WERI-Rb-1 (cell line): ENCODE data around the gene PKNOX2.

ENCODE experiments used
- DNase-seq: peaks from one replicate; pipeline ENCODE4 v3.0.0-alpha.2; 2020
- H3K27ac ChIP-seq: fragments of 250-450 bp; sonication (Bioruptor Pico); 2 replicates; pipeline ENCODE4 v1.5.1; 2020; ENCODE audit warnings: mild to moderate bottlenecking, moderate library complexity
- H3K27me3 ChIP-seq: fragments of 250-450 bp; sonication (Bioruptor Pico); 2 replicates; pipeline ENCODE4 v1.5.1; 2021; ENCODE audit warnings: mild to moderate bottlenecking, low read depth, moderate library complexity; ENCODE audit not compliant: insufficient read depth, severe bottlenecking
- H3K36me3 ChIP-seq: fragments of 250-450 bp; sonication (Bioruptor Pico); 2 replicates; pipeline ENCODE4 v1.5.1; 2020; ENCODE audit warnings: mild to moderate bottlenecking, moderate library complexity
- H3K4me3 ChIP-seq: 2 replicates; pipeline ENCODE4 v1.5.1; 2011; ENCODE audit warnings: low read depth, mild to moderate bottlenecking, control low read depth, low read length
- H3K9me3 ChIP-seq: fragments of 250-450 bp; sonication (Bioruptor Pico); 2 replicates; pipeline ENCODE4 v1.5.1; 2021; ENCODE audit warnings: mild to moderate bottlenecking, moderate library complexity; ENCODE audit not compliant: severe bottlenecking
- TF ChIP-seq, protein P1 (sequence below): IDR thresholded peaks from 2 replicates; pipeline ENCODE4 v1.5.1; 2011; ENCODE audit warnings: low read depth, mild to moderate bottlenecking, control low read depth, inconsistent platforms, low read length

The PKNOX2 gene

DNA sequence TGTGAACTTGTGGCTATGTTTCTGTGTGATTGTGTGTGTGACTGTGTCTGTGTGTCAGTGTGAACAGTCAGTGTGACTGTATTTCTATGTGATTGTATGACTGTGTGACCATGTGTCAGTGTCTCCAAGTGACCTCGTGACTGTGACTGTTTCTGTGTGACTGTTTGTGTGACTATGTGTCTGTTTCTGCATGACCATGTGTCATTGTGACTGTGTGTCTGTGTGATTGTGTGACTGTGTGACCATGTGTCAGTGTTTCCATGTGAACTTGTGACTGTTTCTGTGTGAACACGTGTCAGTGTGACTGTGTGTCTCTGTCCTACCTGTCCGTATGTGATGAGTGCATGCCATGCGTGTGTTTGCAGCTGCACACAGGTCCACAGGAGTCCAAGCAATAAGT lies 8.8 kb upstream of the PKNOX2 start:
- Histone ChIP-seq H3K27me3 (no peaks in the 10 kb centered on the region), H3K36me3 (no peaks in the 10 kb centered on the region), H3K27ac (no peak overlapping the region), H3K4me3 (no peak overlapping the region), H3K9me3 (no peaks in the 10 kb centered on the region)
- TF ChIP-seq, protein P1, sequence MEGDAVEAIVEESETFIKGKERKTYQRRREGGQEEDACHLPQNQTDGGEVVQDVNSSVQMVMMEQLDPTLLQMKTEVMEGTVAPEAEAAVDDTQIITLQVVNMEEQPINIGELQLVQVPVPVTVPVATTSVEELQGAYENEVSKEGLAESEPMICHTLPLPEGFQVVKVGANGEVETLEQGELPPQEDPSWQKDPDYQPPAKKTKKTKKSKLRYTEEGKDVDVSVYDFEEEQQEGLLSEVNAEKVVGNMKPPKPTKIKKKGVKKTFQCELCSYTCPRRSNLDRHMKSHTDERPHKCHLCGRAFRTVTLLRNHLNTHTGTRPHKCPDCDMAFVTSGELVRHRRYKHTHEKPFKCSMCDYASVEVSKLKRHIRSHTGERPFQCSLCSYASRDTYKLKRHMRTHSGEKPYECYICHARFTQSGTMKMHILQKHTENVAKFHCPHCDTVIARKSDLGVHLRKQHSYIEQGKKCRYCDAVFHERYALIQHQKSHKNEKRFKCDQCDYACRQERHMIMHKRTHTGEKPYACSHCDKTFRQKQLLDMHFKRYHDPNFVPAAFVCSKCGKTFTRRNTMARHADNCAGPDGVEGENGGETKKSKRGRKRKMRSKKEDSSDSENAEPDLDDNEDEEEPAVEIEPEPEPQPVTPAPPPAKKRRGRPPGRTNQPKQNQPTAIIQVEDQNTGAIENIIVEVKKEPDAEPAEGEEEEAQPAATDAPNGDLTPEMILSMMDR, result no peak
- no peak for DNase-seq

DNA sequence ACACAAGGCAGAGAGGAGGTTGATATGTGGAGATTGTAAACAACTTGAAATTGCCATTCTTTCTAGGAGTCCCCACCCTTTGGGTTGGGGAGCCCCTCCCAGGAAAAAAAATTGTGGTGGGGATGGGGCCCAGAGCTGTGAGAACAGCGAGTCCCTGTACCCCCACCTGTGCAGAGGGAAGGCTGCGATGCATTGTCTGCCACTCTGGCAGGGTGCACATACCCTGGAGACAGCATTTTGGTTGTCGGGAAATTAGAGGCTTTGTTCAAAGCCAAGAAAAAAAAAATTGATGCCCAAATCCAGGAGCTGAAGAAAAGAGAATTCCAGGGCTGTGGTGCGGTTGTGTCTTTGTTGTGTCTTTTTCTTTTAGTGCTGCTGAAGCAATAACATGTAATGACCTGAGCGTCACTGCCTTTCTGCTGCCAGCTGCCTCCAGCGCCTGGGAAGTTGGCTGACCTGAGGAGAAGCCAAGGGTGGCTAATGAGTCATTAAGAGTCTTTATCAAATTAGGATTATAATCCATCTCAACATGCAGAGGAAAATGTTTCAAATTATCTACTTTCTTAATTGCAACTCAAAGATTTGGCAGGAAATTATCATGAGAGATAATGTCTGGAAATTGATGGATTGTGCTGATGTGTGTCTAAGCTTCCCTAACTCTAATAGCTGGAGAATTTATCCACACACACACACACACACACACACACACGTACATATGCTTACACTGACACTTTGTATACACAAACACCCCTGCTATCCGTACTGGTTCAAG lies 8.0 kb upstream of the PKNOX2 start:
- DNase-seq, result no peak
- TF ChIP-seq, protein P1, result no peak
- Histone ChIP-seq H3K4me3 (no peak overlapping the region), H3K9me3 (no peaks in the 10 kb centered on the region), H3K36me3 (no peaks in the 10 kb centered on the region), H3K27ac (no peak overlapping the region), H3K27me3 (no peaks in the 10 kb centered on the region)

DNA sequence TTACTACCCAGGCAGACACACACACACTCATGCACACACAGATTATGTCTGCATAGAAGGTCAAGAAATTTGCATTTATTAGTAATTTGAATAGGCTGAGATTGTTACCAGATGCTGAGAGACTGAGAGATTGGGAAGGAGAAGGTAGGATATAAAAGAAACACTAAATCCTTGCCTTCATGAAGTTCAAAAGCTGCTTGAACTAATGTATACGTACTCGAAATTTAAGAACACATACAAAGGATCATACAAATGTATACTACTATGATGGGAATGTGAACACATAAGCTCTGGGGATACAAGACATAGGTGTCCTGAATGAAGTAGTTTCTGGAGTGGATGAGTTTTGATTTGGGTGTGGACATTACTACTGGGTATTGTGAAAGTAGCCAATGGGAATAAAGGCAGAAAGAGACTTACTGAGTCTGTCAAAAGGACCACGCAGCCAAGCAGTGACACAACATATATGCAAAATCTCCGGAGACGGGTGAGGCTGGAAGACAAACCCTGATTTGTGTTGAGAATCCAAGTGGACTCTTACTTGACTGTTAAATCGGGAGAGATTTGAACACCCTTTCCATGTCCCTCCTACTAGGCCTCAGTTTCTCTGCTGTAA lies 7.3 kb upstream of the PKNOX2 start:
- no peak for DNase-seq

DNA sequence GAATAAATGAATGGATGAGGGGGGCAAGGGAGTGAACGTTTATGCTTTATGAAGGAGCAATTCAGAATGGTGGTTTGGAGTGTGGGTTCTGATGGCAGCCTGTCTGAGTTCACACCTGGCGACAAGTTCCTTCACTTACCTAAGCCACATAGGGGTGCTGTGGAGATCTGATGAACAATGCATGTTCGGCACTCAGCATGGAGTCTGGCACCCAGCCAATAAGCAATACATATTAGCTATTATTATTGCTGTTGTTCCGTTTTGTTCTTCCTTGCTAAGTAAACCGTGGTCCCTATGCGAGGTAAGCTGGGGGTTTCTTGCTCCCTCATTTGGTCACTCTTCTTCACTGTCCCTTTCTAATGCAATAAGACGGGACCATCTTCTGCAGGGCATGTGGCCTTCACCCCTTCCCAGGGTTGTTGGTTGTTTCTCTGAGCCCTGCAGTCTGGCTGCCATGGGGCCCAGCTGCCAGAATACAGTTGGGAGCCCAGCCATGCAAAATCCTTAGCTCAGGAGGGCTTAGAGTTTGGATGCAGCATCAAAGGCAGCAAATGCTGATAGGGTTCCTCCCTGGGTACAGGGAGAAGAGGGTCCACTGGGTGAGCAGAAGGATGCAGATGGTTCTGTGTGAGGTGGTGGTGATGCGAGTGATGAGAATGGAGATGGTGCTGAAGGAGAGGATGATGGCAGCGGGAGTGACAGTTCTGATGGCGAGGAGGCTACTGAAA lies 6.4 kb upstream of the PKNOX2 start:
- TF ChIP-seq, protein P1, result no peak
- Histone ChIP-seq H3K27me3 (no peaks in the 10 kb centered on the region), H3K9me3 (no peaks in the 10 kb centered on the region), H3K4me3 (no peak overlapping the region), H3K27ac (no peak overlapping the region), H3K36me3 (no peaks in the 10 kb centered on the region)
- no peak for DNase-seq

More for the DNA sequence above, 7.3 kb upstream of the PKNOX2 start:
- H3K36me3 ChIP-seq, result no peaks in the 10 kb centered on the region
- no peak overlapping the region for H3K27ac ChIP-seq
- no peaks in the 10 kb centered on the region for H3K27me3 ChIP-seq
- TF ChIP-seq, protein P1, result no peak
- H3K4me3 ChIP-seq, result no peak overlapping the region
- no peaks in the 10 kb centered on the region for H3K9me3 ChIP-seq

DNA sequence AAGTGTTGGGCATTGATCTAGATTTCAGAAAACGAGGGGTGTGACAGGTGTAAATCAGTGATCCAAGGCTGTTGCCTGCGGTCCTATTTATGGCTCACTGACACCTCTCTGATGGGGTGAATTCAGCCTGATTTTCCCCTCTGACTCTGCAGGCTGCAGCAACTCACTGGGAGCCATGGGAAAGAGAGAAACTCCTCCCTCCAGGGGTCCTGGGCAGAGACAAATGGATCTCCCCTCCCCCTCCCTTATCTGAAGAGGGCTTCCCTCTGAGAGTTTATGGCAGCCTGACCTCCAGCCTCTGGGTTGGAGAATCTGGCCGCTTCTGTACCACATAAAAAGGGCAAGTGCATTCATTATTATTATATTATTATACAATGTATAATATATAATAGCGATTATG lies 1.8 kb upstream of the PKNOX2 start:
- Histone ChIP-seq H3K27ac (no peak overlapping the region), H3K27me3 (no peaks in the 10 kb centered on the region), H3K9me3 (no peaks in the 10 kb centered on the region), H3K36me3 (no peaks in the 10 kb centered on the region), H3K4me3 (no peak overlapping the region)
- DNase-seq, result no peak
- TF ChIP-seq, protein P1, result no peak
